Stimulated activated CD8-positive, alpha-beta memory T cell treated with anti-CD3 and anti-CD28 coated beads, Interleukin-4, amount 100 ng/mL, for 4 hours (primary cell): Measurements from ENCODE around the gene DNAJC28.
"Not testable (repeated sequence)": the region's sequence is repeated elsewhere in the genome, so short reads cannot be mapped to it uniquely, and the experiment has no call there.

Source experiments
- DNase-seq, 2 donors: peaks; one replicate each; pipeline ENCODE4 v3.0.0-alpha.2; 2020; ENCODE audit warnings: low read depth in 2 of 2, low spot score in 1 of 2

The DNAJC28 gene

DNA sequence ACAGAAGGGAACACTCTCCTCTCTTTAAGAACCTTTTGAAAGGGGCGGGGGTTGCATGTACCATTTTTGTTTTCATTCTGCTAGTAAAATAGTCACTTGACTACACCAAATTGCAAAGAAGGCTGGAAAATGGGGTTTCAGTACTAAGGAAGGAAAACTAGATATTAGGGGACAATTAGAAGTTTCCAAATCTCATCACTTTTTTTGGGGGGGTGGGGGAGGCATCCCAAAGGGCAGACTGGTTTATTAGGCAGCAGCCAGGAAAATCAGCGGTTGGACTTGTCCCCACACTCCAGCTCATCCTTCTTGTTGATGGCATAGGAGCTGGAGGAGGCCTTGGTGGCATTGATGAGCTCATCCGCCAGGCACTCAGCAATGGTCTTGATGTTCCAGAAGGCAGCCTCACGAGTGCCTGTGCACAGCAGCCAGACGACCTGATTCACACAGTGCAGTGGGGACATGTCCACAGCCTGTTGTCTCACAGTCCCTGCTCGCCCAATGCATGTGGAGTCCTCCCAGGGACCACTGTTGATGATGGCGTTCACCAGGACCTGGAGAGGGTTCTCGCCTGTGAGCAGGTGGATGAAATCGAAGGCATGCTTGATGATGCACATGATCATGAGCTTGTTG is 10.1 kb downstream of the DNAJC28 start:
- no peak for DNase-seq

DNA sequence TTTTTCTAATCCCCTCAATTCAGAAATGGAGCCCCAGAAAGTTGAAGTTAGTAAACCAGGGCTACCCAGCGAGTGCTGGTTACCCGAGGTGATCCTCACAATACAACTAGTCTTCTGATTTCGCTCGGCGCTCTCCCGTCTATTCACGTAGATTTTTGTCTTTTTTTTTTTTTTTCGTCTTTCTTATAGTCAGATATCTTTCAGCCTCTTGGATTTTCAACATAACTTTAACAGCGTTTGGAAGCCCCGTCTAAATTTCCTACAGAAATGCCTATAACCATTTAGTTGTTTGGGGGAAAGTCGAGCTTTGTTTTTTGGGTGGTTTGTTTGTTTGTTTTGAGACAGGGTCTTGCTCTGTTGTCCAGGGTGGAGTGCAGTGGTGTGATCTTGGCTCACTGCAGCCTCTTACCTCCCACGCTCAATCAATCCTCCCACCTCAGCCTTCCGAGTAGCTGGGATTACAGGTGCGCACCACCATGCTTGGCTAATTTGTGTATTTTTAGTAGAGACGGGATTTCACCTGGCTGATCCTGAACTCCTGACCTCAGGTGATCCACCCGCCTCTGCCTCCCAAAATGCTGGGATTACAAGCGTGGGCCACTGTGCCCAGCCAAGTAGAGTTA is 10.9 kb downstream of the DNAJC28 start:
- DNase-seq = no peak

DNA sequence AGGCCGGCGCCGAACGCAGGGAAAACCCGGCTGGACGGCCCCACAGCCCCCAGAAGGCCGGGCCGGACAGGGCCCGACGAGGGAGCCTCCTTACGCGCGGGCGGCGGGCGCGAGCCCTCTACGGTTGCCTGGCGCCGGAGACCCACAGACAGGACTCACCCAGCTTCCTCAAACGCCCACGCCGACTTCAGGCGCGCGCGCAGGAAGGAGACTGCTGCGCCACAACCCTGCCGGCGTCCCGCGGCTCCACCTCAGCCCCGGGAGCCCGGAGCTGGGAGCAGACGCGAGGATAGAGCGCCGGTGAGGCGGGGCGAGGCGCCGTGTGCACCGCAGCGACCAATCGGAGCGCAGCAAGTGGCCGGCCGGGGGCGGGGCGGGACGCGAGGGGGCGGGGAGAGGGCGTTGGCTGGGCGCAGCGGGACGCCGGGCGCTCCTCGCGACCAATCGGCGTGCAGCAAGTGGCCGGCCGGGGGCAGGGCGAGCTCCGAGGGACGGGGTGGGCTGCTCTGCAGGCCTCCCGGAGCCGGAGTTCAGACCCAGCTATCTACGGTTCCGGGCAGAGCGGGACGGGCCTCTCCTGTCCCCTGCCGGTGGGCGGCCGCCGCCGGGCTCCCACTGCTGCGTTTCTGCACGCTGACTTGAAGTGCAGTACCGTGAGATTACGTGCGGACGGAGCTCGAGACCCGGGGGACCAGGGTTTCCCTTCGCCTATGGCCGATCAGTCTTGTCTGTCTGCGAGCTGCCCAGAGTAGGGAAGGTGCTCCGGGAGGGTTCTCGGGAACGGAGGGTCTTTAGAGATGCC is 11.6 kb downstream of the DNAJC28 start, which contains the start of gene TMEM50B:
Gene TMEM50B (minus strand): TSS at position 296 of the 802 bp plus-strand sequence. CDS start 11,089 bp downstream, outside the sequence.
- peak; percentile 90 to 94 for DNase-seq

DNA sequence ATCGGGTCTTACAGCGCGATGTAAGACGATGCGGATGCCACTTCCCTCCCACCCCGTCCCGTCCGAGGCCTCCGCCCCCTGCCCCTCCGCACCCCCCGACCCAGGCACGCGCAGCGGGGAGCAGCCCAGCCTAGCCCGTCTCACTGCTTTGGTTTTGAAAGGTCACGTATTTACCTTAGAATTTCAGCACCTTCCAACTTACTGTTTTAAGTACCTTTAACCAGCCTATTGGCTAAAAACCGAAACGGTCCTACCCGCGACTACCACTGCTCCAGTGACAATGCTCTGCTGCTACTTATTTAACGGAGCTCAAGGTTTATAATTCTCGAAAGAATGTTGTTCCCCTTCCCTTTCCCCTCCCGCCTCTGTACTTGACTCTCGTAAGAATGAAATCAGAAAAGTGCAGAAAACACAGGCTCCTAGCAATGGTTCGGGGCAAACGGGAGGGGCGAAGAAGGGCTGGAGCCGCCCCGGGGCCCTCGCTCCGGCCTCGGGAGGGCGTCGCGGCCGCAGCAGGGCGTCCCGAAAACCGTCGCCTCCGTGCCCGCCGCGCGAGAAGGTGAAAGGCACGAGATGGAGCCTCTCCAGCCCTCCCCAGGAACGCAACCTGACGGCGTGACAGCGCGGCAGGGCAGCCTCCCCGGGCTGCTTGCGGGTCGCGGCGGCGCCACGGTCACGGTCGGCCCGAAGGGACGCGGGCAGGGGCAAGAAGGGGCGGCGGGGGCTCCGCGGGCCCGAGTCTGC is 12.4 kb downstream of the DNAJC28 start:
- peak in 1 of 2 donors; percentile 2 for DNase-seq

DNA sequence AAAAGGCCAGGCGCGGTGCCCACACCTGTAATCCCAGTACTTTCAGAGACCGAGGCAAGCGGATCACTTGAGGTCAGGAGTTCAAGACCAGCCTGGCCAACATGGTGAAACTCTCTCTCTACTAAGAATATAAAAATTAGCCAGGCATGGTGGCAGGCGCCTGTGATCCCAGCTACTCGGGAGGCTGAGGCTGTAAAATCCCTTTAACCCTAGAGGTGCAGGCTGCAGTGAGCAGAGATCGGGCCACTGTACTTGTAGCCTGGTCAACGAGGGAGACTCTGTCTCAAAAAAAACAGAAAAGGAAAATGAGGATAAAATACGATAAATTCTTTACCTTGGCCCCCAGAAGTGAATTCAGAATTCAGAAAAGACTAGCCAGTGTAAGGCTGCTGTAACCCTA is 13.3 kb downstream of the DNAJC28 start:
- DNase-seq = no peak

DNA sequence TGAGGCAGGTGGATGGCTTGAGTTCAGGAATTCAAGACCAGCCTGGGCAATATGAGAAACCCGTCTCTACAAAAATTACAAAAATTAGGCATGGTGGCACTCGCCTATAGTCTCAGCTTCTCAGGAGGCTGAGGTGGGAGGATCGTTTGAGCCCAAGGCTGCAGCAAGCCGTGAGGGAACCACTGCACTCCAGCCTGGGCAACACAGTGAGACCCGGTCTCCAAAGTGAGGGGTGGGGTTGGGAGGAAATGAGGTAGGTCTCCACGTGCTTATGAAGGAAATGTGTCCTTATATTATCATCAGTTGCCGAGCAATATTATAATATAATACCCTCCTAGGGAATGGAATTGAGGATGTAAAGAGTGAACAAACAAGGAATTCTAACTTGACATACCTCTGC is 14.4 kb downstream of the DNAJC28 start:
- DNase-seq = no peak

DNA sequence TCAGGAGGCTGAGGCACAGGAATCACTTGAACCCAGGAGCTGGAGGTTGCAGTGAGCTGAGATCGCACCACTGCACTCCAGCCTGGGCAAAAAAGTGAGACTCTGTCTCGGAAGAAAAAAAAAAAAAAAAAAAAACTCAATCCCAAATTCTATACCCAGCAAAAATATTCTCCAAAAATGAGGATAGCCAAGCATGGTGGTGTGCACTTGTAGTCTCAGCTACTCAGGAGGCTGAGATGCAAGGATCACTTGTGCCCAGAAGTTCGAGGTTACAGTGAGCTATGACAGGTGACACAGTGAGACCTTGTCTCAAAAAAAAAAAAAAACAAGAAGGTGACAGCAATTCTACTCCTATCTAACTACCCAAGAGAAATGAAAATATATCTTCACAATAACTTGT is 18.2 kb downstream of the DNAJC28 start:
- no peak for DNase-seq

DNA sequence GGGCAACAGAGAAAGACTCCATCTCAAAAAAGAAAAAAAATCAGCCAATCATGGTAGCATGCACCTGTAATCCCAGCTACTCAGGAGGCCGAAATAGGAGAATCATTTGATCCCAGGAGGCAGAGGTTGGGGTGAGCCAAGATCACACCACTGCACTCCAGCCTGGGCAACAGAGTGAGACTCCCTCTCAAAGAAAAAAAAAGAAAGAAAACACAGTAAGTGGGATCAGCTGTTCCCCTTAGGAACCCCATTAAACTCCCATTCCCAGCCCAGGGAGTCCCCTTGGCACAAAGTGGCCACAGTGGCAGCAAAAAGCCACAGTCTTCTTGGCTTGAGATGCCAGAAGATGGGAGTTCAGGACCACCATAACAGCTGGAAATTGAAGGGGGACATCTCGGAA is 20.8 kb downstream of the DNAJC28 start:
- no peak for DNase-seq

DNA sequence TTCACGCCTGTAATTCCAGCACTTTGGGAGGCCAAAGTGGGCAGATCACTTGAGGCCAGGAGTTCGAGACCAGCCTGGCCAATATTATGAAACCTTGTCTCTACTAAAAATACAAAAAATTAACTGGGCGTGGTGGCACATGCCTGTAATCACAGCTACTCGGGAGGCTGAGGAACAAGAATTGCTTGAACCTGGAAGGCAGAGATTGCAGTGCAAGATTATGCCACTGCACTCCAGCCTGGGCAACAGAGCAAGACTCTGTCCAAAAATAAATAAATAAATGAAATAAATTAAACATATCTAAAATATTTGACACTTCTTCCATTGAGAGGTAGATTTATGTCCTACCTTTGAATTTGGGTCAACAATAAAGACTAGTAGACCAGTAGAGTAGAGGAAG is 22.3 kb downstream of the DNAJC28 start:
- DNase-seq = not testable (repeated sequence)

DNA sequence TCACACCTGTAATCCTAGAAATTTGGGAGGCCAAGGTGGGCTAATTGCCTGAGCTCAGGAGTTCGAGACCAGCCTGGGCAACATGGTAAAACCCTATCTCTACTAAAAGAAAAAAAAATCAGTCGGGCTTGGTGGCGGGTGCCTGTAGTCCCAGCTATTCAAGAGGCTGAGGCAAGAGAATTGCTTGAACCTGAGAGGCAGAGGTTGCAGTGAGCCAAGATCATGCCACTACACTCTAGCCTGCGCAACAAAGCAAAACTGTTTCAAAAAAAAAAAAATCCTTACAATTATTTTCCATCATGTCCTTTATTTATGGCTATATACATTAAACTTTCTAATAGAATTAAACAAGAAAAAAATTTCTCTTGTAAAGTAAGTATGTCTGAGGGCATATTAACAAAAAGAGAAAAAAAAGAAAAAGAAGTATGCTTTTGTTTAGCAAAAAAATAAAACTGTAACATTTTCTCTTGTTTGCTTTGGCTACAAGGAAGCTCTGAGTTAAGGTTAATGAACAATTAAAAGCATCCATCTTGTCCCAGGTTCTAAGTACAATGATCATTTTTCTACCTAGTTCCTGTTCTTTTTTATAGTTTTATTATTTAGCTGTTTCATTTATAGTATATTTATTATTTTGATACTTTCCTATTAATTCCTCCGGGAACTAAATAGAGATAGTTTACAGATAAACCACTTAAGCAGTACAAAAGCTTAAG is 29.8 kb downstream of the DNAJC28 start:
- no peak for DNase-seq

DNA sequence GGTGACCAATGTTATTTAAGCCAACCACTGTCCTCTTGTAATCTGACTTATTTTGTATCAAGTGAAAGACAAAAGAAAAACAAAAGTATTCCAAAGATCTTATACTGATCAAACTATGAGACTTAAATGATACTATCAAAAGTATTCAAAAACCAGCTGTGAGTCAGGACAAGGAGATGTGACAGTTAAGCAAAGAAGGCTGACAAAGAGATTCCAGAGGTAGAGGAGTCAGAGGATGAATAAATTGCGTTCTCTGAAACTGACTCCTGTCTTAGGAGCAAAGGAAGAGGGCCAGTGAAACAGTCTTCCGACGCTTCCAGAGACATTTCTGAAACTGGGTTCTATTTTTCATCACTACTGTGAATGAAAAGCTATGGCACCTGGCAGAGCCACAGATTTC is 32.7 kb downstream of the DNAJC28 start:
- DNase-seq = no peak

DNA sequence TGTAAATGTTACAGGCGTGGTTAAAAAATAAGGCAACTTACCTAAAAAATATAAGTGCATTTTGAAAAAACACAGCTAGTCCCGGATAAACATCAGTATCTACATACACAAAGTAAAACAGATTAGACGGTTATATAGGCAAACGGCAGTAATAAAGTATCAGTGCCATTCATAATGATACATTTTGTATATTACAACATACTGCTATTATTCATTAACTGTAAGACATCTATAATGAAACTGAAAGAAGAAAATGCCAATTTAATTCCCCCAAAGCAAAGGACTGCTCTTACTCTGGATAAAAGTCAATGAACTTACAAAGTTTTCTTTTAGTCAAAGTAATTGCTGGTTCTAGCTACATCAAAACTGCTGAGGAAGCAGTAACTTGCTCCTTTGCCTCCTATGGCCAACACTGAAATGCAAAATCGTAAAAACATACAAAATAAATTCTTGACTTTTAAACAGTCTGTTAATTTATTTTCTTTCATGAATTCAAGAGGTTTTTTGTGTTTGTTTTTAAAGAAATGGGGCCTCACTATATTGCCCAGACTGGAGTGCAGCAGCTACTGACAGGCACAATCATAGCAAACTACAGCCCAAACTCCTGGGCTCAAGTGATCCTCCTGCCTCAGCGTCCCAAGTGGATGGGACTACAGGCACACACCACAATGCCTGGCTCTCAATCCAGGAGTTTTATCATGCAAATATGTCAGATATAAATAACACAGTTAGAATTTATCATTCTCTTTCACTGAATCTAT is 35.6 kb downstream of the DNAJC28 start:
- no peak for DNase-seq

DNA sequence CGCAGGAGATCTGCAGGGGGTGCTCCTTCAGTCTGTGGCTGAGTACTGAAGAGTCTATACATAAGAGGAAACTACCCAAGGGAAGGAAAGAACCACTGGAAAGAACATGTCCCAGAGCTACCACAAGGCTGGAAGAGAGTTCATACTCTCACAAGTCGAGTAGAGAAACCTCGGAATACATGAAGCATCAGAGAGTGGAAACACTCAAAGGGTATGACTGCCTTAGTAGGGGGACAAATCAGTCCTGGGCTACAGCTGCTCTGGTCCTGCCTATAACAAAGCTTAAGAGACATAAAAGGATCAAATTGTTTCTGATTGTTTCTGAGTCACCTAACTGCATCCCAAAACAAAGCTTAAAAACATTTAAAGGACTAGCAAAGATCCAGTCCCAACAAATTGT is 39.2 kb downstream of the DNAJC28 start:
- no peak for DNase-seq

DNA sequence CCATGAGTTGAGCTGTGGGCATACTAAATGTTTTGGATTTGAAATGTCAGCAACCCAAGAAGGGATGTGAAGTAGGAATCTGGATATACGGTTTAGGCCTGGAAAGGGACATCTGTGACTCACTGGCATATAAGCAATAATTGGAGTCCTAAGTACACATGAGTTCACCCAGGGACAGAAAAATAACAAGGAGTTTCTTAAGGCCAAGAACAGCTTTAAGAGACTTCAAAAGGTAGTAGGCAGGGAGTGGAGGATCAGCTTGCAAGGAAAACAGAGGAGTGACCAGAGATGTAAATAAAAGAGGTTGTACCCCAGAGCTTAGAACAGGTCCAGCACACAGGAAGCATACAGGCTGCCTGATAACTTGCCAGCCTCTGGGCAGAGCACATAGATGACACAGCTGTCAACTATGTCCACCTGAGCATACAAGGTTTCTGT is 39.9 kb downstream of the DNAJC28 start:
- DNase-seq = no peak

DNA sequence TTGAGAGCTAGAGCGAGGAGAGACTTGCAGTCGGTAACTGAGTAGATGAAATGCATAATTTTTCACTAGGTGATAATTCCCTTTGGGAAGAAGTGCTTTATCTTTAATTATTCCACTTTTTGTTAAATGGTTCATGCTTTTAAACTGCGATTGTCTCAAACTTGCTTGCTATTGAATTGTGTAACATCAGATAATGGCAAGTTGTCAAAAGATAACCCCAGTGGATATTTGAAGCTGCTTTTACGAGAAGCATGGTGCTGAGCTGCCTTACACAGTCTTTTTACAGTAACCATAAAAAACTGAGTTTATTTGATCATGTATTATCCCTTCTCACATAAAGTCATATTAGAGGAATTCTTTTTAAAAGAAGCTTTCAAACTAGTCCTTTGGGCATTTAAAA is 41.9 kb downstream of the DNAJC28 start:
- no peak for DNase-seq

DNA sequence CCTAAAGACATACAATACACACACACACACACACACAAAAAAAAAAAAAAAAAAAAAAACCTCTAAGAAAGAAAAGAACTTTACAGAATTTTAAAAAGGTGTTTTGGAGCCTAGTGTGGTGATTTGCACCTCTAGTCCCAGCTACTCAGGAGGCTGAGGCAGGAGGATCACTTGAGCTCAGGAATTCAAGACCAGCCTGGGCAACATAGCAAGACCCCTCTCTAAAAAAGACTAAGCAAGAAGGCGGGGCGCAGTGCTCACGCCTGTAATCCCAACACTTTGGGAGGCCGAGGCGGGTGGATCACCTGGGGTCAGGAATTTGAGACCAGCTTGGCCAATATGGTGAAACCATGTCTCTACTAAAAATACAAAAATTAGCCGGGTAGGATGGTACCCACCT is 44.9 kb downstream of the DNAJC28 start:
- not testable (repeated sequence) for DNase-seq

DNA sequence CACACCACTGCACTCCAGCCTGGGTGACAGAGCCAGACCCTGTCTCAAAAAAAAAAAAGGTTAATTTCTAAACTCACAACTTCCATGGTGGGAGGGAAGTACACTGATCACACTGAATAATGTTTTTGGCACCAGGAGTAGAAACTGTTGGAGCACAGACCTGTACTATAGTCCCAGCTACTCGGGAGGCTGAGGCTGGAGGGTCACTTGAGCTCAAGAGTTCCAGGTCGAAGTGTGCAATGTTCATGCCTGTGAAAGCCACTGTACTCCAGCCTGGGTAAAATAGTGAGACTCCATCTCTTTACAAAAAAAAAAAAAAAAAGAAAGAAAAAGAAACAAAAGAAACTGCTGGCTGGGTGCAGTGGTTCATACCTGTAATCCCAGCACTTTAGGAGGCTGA is 47.0 kb downstream of the DNAJC28 start:
- no peak for DNase-seq

DNA sequence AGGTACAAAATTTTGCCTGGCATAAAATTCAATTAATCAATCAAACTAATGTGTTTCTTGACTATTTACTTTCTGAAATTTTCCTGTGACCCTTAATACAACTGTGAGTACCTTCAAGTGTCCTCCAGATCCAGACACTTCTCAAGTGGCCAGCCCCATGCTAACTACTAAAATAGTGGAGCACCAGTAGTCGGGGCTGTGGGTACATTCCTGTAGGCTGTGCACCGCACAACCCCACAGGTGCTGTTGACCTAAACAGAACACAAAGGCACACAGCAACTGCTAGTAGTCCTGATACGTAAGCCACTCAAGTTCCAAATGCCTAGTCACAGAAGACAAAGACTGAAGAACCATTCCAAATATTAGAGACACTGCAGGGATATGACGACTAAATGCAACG is 48.3 kb downstream of the DNAJC28 start:
- DNase-seq = no peak

DNA sequence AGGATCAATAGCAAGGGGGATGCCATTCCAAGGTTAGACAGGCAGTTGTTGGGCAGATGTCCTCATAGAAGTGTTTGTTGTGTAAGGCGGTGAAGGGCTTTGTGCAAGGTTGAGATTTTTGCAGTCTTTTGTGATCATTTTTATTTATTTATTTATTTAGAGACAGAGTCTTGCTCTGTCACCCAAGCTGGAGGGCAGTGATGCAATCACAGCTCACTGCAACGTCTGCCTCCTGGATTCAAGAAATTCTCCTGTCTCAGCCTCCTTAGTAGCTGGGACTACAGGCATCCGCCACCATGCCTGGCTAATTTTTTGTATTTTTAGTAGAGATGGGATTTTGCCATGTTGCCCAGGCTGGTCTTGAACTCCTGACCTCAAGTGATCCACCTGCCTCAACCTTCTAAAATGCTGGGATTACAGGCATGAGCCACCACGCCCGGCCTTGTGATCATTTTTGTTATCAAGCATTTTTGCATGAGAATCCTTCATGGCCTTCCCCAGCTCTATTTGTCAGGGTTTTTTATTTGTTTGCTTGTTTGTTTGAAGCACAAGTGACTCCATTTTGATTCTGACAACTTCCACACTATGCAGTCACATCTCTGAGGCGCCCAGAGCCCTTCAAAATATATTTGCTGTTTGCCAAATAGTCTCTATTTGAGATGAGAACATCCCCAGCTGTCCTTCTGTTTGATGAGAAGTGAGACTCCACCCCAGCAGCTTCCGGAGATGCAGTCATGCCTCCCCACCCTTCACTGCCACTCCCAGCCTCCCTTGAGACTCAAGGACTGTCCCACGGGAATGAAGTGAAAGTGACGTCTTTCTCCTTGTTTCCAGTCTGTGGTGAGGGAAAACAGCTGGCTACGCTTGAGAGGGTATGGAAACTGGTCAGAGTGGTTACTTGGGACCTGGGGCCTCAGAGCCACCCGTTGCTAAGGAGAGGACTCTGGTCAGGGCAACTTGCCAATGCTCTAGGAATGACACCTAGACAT is 49.7 kb downstream of the DNAJC28 start:
- DNase-seq = no peak
